GM21526 (cell line): Measurements from ENCODE around the gene TCF25.
A peak's percentile ranks its signal among the peaks of the same experiment; 100 is the strongest.
"Not testable (repeated sequence)": the region's sequence is repeated elsewhere in the genome, so short reads cannot be mapped to it uniquely, and the experiment has no call there.

Source experiments
- ATAC-seq: cut with Tn5 transposase; IDR thresholded peaks from one replicate; pipeline ENCODE4 v1.9.1; 2021; ENCODE audit warnings: moderate library complexity; ENCODE audit not compliant: unreplicated experiment, low FRiP score

TCF25 gene

DNA sequence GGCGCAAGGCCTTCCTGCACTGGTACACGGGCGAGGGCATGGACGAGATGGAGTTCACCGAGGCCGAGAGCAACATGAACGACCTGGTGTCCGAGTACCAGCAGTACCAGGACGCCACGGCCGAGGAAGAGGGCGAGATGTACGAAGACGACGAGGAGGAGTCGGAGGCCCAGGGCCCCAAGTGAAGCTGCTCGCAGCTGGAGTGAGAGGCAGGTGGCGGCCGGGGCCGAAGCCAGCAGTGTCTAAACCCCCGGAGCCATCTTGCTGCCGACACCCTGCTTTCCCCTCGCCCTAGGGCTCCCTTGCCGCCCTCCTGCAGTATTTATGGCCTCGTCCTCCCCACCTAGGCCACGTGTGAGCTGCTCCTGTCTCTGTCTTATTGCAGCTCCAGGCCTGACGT lies 62.2 kb downstream of the TCF25 start:
- ATAC-seq = not testable (repeated sequence)

DNA sequence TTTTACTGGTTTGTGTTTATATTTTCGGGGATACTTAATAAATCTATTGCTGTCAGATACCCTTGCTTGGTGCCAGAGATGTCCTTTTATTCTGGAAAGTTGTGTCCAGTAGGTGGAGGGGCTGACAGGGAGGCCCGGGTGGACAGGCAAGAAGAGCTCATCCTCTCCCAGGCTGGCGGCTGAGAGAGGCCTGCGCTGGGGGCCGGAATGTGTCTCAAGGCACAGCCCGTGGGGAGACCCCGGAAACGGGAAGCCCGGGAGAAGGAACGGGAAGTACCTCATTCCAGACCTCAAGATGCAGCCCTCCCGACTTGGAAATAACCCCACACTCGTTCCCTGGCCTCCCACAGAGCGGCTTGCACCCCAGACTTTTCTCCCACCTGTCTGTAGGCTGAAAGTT lies 62.6 kb downstream of the TCF25 start:
- ATAC-seq = no peak

DNA sequence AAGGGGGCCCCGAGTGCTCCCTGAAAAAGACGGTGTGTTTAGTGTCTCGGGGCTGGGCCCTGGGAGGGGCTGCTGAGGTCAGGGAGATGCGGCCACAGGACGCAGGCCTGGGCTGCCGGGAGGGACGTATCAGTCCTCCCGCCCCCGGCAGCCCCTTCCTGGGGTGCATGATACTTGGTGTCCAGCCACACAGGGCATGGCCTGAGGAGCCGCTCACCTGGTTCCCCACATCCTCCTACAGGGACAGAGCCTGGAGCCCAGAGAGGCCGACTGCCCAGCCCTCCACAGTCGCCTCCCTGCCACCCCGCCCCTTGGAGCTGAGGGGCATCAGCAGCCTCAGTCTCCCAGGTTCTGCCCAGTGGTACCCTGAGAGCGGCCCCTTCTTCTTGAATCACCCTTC lies 63.1 kb downstream of the TCF25 start:
- ATAC-seq = no peak

DNA sequence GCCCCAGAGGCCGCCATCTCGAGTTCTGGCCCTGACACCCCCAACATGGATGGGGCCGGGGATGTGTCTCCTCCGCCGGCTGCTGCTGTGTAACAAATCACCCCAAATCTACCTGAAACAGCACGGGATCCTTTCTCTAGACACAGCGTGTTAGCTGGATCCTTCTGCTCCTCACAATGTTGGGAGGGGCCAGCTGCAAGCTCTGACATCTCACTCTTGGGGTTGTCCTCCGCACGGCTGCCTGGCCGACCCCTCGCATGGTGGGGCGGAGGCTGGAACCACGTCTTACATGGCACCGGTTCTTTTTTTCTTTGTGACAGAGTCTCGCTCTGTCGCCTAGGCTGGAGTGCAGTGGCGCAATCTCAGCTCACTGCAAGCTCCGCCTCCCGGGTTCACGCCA lies 63.6 kb downstream of the TCF25 start:
- no peak for ATAC-seq

DNA sequence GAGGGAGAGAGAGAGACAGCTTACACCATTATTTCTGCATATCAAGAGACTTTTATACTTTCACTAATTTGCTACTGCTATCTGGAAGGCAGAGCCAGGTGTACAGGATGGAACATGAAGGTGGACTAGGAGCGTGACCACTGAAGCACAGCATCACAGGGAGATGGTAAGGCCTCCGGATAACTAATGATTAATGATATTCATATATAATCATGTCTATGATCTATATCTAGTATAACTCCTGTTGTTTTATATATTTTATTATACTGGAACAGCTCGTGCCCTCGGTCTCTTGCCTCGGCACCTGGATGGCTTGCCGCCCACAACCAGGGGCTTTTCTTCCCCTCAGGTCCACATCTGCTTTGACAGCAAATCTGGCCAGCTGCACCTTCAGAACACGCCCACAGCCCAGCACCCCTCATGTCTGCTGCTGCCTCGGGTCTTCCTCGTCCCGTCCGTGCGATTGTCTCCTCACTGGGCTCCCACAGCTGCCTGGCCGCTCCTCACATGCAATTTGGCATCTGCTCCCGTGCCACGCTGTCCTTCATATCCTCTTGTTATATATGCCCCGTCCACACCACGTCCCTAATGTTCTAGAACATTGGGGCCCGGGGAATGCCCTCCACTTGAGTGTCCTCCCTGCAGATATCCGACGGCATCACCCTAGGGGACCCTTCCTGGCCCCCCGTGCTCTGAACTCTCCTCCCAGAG lies 64.9 kb downstream of the TCF25 start:
- ATAC-seq = no peak

DNA sequence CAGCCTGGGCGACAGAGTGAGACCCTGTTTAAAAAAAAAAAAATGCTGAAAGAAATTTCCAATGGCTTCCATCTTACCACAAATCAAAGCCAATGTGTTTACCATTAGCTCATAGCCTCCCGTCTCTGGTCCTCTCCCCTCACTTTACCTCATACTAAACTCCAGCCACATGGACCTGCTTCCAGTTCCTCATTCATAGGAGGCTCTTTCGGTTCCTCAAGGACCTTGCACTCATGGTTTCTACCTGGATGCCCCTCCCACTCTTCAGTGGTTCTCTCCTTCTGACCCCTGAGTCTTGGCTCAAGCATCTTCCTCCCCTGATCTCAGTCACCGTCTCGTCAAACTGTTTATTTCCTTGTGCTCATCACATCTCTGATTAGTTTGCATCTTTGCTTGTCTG lies 71.4 kb downstream of the TCF25 start:
- no peak for ATAC-seq

DNA sequence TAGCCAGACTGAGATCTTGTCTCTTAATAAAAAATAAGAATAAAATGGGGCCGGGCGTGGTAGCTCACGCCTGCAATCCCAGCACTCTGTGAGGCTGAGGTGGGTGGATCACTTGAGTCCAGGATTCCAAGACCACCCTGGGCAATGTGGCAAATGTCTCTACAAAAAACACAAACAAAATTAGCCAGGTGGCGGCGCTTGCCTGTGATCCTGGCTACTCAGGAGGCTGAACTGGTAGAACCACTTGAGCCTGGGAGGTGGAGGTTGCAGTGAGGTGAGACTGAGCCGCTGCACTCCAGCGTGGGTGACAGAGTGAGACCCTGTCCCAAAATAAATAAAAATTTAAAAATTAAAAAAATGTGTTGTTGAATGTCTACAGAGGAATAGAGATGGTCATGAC lies 72.3 kb downstream of the TCF25 start:
- ATAC-seq = no peak

DNA sequence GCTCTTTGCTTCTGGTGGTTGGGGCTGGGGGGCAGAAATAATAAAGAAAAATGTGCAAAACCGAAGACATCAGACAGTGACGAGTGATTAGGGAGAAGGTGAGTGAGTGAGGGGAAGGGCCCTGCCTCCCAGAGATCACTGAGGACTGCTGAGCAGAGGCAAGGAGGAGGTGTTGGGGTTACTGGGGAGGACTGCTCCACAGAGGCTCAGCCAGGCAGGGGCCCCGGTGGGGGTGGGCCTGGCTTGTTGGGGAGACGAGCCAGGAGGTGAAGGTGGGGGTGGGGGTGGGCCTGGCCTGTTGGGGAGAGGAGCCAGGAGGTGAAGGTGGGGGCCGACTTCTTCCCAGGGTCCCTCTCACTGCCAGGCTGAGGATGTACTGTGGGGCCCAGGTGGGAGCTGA lies 73.1 kb downstream of the TCF25 start:
- ATAC-seq = no peak

DNA sequence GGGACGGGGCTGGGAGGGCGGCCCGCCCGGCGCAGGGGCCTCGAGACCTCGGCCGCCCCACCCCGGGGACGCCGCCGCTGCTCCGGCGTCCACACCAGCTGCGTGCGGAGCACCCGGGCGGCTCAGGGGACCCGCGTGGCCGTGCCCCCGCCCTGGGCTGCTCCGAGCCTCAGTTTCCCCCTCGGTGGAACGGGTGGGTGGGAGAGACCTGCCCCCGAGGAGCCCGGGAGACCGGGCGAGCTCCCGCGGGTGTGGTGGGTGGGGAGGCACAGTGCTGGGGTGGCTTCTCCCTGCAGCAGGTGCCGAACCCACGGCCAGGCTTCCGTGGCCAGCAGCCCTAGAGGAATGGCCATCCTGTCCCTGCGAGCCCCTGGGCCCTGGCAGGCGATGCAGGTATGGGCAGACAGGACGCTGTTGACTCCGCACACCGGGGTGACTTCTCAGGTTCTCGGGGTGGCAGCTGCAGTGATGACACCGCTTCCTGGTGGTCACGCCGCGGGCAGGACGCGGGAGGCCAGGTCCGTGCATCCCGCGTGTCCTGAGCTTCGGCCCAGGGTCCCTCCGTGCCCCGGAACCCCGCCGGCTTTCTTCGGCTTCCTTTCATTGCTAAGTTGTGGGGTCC lies 75.8 kb downstream of the TCF25 start:
- no peak for ATAC-seq

DNA sequence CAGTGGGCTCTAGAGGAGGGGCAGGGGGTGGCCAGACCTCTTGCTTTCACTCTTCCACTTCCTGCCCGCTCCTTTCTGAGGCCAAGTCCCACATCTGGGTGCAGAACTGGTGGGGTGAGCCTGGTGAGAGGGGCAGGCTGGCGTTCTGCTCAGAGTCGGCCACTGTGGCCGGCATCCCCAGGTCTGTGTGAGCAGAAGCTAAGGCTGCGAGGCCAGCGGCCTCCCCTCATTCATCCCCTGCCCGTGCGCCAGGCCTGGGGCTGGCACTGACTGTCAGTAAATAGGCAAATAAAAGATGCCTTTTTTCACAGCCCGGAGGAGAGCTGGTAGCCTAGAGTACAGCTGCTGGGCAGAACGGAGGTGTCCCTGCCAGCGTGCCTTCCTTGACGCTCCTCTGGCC lies 76.4 kb downstream of the TCF25 start:
- ATAC-seq = no peak

DNA sequence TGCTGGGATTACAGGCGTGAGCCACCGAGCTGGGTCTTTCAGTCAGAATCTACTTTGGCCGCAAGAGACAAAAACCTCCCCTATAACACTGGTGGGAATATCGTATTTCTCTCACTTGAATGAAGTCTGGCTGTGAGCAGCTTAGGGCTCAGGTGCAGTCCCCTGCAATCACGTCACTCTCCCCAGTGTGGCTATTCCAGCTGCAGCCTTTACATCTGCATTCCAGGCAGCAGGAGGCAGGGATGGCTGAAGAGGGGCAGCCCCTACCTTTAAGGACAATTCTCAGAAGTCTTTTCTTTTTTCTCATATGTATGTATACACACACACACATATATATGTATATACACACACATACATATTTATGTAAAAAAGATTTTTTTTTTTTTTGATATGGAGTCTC lies 78.1 kb downstream of the TCF25 start:
- no peak for ATAC-seq

DNA sequence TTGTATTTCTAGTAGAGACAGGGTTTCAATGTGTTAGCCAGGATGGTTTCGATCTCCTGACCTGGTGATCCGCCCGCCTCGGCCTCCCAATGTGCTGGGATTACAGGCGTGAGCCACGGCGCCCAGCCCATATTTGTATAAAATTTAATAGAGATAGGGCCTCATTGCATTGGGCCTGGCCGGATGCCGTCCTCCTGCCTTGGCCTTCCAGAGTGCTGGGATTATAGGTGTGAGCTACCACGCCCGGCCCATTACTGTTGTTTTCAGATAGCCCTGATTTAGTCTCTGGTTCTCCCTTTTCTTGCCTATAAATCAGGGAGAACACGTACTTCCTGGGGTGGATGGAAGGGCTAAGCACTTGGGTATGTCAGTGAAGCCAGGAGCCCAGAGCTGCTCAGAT lies 78.7 kb downstream of the TCF25 start:
- no peak for ATAC-seq

DNA sequence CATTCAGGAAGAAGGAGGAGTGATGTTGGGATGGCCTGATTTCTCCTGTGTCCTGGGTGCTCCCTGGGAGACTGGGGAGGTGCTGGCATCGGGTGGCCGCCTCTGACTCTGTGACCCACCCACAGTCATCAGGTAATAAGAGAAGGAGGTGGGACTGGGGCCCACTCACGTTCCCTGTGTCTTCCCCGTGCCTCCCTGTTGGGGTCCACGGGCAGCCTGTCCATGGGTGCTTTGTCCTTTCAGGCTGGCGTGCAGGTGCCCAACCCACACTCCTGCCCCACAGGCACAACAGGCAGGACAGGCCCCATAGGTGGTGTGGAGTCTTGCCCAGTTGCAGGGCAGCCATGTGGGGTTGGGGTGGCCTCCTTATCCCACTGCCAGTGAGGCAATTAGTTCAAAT lies 79.2 kb downstream of the TCF25 start:
- no peak for ATAC-seq

DNA sequence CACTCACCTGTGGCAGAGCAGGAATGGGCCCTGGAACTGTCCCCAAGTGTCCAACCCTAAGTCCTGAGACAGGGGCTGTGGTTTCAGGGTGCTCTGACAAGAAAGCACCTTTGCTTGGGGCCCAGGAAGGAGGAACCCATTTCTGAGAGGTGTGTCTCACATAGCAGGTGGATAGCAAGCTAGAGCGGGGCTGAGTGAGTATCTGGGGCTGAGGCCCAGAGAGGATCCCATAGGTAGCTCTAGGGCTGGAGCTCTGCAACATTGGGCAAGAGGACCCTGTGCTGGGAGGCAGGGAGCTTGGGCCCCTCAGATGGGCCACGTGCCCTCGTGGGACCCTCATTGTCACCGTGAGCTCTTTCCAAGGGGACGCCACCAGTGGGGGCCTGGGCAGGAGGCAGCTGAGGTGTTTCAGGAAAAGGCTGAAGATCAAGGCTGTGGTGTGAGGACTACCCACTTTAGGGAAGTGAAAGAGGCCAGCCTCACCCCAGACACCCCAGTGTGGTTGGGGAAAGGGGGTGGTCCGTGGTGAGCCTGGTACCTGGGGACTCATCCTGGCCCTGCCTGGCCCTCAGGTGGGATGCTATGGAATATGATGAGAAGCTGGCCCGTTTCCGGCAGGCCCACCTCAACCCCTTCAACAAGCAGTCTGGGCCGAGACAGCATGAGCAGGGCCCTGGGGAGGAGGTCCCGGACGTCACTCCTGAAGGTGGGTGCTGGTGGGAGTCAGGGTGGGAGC lies 80.4 kb downstream of the TCF25 start:
- ATAC-seq = peak; percentile 49

DNA sequence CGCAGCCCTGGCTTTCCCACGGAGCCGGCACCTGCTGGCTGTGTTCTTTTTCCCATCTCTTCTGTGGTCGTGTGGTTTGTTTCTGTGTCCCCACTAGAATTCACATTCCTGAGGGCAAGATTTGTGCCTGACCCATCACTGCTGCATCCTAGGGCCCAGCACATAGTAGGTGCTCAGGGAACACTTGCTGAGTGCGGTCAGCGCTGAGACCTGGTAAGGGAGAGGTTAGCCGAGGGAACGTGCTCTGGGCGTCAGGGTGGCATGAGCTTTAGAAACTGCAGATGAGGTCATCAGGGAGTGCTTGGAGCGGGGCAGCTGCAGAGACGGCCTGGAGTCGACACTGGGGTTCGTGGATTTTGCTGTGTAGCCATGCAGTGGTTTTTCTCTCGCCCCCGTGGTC lies 81.1 kb downstream of the TCF25 start:
- no peak for ATAC-seq

DNA sequence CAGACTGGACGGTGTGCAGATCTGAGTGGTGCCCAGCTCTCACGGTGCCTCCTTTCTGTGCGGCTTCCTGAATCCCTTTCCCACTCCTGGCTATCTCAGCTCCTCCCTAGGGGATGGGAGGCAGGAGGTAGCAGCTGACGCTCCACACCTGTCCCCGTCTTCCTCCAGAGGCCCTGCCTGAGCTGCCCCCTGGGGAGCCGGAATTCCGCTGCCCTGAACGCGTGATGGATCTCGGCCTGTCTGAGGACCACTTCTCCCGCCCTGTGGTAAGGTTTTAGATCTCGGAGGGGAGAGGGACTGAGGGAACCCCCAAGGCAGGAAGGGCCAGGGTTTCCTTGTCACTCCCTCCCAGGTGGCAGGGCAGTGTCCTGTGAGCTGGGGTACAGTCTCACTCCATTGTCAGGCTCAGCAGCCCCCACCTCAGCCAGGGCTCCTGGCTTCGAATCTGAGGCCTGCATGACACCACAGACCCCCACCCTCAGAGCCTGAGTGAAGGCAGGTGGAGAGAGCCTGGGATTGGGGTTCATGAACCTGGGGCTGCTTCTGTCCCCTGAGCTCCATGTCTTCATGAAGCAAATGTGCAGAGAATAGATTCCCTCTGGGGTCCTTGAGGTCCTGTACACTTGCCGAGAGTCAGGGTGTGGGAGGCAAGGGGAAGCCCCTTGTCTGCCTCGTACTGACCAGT lies 81.8 kb downstream of the TCF25 start:
- no peak for ATAC-seq

DNA sequence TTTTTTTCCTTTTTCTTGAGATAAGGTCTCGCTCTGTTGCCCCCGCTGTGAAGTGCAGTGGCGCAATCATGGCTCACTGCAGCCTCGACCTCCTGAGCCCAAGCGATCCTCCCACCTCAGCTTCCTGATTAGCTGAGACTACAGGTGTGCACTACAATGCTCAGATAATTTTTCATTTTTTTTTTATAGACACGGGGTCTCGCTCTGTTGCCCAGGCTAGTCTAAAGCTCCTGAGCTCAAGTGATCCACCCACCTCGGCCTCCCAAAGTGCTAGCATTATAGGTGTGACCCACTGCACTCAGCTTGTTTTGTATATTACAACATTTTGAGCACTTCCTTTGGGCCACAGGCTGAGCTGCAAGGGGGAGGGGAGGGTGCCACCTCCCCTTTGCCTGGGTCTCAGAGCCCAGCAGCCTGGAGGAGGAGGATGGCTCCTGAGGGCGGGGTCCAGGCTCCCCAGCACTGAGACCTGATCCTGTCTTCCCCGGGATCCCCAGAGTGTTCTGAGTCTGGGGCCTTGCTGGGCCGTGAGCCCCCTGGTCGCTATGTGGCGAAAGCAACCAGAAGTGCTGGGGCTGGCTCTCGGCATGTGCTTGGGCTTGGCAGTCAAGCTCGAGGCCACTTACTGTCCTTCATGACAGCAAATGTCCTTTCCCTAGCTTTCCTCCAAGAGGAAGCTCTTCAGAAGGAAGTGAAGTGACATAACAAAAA lies 83.3 kb downstream of the TCF25 start:
- ATAC-seq = no peak

DNA sequence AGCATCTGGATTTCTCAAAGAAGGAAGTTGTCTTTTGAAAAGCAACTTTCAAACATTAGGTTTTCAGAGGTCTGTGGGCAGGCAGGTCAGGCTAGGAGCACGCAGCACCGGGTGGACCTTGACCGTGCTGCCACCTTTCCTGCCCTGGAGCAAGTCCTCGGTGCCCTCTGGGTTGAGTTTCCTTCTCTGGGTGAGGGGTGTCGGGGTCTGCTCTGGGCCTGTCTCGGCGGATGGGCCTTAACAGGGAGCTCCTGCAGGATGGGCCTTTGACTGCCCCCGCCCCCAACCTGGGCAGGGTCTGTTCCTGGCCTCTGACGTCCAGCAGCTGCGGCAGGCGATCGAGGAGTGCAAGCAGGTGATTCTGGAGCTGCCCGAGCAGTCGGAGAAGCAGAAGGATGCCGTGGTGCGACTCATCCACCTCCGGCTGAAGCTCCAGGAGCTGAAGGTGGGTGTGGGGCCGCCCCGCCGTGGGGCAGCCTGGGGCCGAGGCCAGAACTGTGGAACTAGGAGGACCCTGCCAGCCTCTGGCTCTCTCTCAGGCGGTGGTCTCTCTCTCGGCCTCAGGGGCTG lies 83.9 kb downstream of the TCF25 start:
- no peak for ATAC-seq

DNA sequence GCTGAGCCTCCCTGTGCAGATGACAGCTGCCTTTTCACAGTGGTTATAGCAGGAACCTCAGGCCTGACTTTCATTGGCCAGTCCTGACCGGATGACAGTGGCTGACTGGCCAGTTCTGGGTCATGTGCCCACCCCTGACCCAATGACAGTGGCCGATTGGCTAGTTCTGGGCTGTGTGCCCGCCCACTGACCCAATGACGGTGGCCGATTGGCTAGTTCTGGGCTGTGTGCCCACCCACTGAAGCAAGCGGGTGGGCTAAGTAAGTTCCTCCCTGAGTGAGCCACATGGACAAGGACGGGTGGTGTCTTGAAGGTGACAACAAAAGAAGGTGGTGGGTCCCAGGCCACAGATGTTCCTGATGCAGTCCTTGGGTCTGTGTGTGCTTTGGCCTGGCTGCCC lies 84.7 kb downstream of the TCF25 start:
- no peak for ATAC-seq

DNA sequence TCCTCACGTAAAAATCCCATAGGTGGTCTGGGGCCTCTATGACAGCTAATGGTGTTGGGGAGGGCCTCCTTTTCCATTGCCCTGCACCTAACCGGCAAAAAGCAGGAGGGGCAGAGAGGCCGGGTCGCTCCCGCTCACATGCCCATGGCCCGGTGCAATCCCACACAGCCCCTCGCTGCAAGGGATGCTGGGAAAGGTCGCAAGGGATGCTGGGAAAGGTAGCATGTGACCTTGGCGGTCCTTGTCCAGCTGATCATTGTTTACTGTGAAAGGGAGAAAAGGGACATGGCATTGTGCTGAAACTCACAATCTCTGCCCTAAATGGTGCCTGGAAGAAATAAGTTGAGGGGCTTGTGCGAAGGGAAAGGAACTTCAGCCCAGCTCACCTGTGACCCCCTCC lies 85.2 kb downstream of the TCF25 start:
- ATAC-seq = no peak
